OCI-LY7 (cell line): ENCODE data around the gene FBXW11. TPM values are rescaled to one million over a fixed set of nuclear protein-coding genes. Genes with fewer than 3 reads are reported as not detected.

Source experiments
- BruUV-seq: library from RNA; stranded (reverse); fragments of 400-500 nt; replicated peaks from 2 replicates; lab custom pipeline; 2021; lab: Mats Ljungman, UMichigan
- CTCF ChIA-PET: fragments of 300-600 bp; sonication (Branson Sonifier 250); formaldehyde crosslinking; loops from one replicate; lab custom pipeline; 2022; ENCODE audit warnings: antibody characterized with exemption; ENCODE audit not compliant: unreplicated experiment; lab: Charles Lee
- POLR2A ChIA-PET: fragments of 300-600 bp; sonication (Branson Sonifier 250); formaldehyde crosslinking; loops from one replicate; lab custom pipeline; 2022; ENCODE audit warnings: antibody characterized with exemption; lab: Charles Lee
- DNase-seq: peaks from one replicate; pipeline ENCODE4 v3.0.0-alpha.2; 2015; ENCODE audit warnings: low spot score
- H2AFZ ChIP-seq: fragments of 200-600 bp; sonication (generic), shearing (Covaris generic); 2 replicates; pipeline ENCODE4 v1.6.1; 2014; ENCODE audit warnings: mild to moderate bottlenecking, antibody characterized with exemption, low read length, moderate library complexity
- H3K27ac ChIP-seq: fragments of 200-600 bp; sonication (generic); 2 replicates; pipeline ENCODE4 v1.5.1; 2014; ENCODE audit warnings: mixed run types, low read depth, mild to moderate bottlenecking, moderate library complexity, low read length, inconsistent platforms; ENCODE audit not compliant: poor library complexity, severe bottlenecking
- H3K36me3 ChIP-seq: fragments of 200-600 bp; sonication (generic); 2 replicates; pipeline ENCODE4 v1.6.1; 2014; ENCODE audit warnings: mild to moderate bottlenecking, antibody characterized with exemption, low read length, moderate library complexity, mixed read lengths; ENCODE audit not compliant: insufficient read depth
- H3K4me1 ChIP-seq: fragments of 200-600 bp; sonication (generic); 2 replicates; pipeline ENCODE4 v1.5.1; 2014; ENCODE audit warnings: mild to moderate bottlenecking, low read length; ENCODE audit not compliant: insufficient read depth, poor library complexity, severe bottlenecking
- H3K4me2 ChIP-seq: fragments of 200-600 bp; sonication (generic); 2 replicates; pipeline ENCODE4 v1.6.1; 2014; ENCODE audit warnings: mild to moderate bottlenecking, low read length
- H3K4me3 ChIP-seq: fragments of 200-600 bp; sonication (generic); 2 replicates; pipeline ENCODE4 v1.5.1; 2014; ENCODE audit warnings: mild to moderate bottlenecking, low read depth, low read length; ENCODE audit not compliant: poor library complexity, severe bottlenecking
- H3K79me2 ChIP-seq: fragments of 200-600 bp; sonication (generic); 2 replicates; pipeline ENCODE4 v1.6.1; 2016; ENCODE audit warnings: low read depth, mild to moderate bottlenecking, low read length, moderate library complexity, mixed read lengths; ENCODE audit not compliant: insufficient read depth
- H3K9me2 ChIP-seq: fragments of 200-600 bp; sonication (generic); 2 replicates; pipeline ENCODE4 v1.6.1; 2016; ENCODE audit warnings: mild to moderate bottlenecking, low read length, mixed read lengths; ENCODE audit not compliant: insufficient read depth
- H3K9me3 ChIP-seq: fragments of 200-600 bp; sonication (generic); 2 replicates; pipeline ENCODE4 v1.6.1; 2014; ENCODE audit warnings: mild to moderate bottlenecking, mixed run types, low read length, mixed read lengths
- H4K20me1 ChIP-seq: fragments of 200-600 bp; sonication (generic); 2 replicates; pipeline ENCODE4 v1.6.1; 2014; ENCODE audit warnings: mild to moderate bottlenecking, antibody characterized with exemption, low read length, moderate library complexity, mixed read lengths; ENCODE audit not compliant: insufficient read depth
- CTCF ChIP-seq: fragments of 200-600 bp; sonication (generic); conservative IDR thresholded peaks from 2 replicates; pipeline ENCODE4 v1.5.1; 2014; ENCODE audit warnings: mild to moderate bottlenecking, antibody characterized with exemption, low read length, moderate library complexity, mixed read lengths
- EZH2phosphoT487 ChIP-seq: fragments of 200-600 bp; sonication (generic); IDR thresholded peaks from 2 replicates; pipeline ENCODE4 v1.6.1; 2018; ENCODE audit warnings: low read depth, borderline replicate concordance, mild to moderate bottlenecking, mixed run types, antibody characterized with exemption, low read length, moderate library complexity, mixed read lengths
- intact Hi-C: fragments of 100-400 bp; cut with micrococcal nuclease; formaldehyde crosslinking; loops from one replicate; pipeline ENCODE4 v1.10.0; 2022; ENCODE audit not compliant: unreplicated experiment
- total RNA-seq, 2 experiments: library from RNA; depleted of rRNA in 1 of 2; stranded (reverse); fragments of >200 nt in 1 of 2; shearing (Covaris generic) in 1 of 2; gene quantifications; 2 replicates each; pipeline ENCODE4 v1.2.3, GENCODE V29; 2014 to 2022

Gene FBXW11
- total RNA-seq, 2 experiments from 2014 or later, result 33.0 to 51.5 TPM

- H3K9me2 ChIP-seq, result no peaks in the 10 kb centered on the region
- H3K4me1 ChIP-seq, result peaks cover 28% of the 10 kb centered on the region
- H2AFZ ChIP-seq, result no peak overlapping the region
- intact Hi-C loops, result no loop called here
- peaks cover 25% of the 10 kb centered on the region for H3K36me3 ChIP-seq
- no peak for TF ChIP-seq EZH2phosphoT487
- H3K4me2 ChIP-seq, result no peak overlapping the region
- no peak overlapping the region for H3K4me3 ChIP-seq
- CTCF ChIA-PET, result no interaction called here
- BruUV-seq, result no TSS peak
- no peak for DNase-seq
- POLR2A ChIA-PET, result no interaction called here
- H3K79me2 ChIP-seq, result peaks cover 79% of the 10 kb centered on the region
- H4K20me1 ChIP-seq, result no peaks in the 10 kb centered on the region
- peaks cover 26% of the 10 kb centered on the region for H3K9me3 ChIP-seq
- H3K27ac ChIP-seq, result no peak overlapping the region
Measured at GRCh38 chr5:171975262-171975876, 31.1 kb downstream of the FBXW11 start.

- H4K20me1 ChIP-seq, result peaks cover 8% of the 10 kb centered on the region; the same call in 1 of the 2 replicates
Measured at GRCh38 chr5:171970826-171971225, 35.6 kb downstream of the FBXW11 start.

More at GRCh38 chr5:171970826-171971225, 35.6 kb downstream of the FBXW11 start:
- BruUV-seq, result no TSS peak
- Histone ChIP-seq H3K9me2 (no peaks in the 10 kb centered on the region), H3K4me2 (no peak overlapping the region), H3K36me3 (peaks cover 23% of the 10 kb centered on the region), H2AFZ (no peak overlapping the region), H3K4me3 (no peak overlapping the region), H3K9me3 (peaks cover 23% of the 10 kb centered on the region; the same call in 1 of the 2 replicates), H3K4me1 (peaks cover 36% of the 10 kb centered on the region), H3K79me2 (peaks cover 64% of the 10 kb centered on the region), H3K27ac (no peak overlapping the region)
- DNase-seq, result peak; percentile 11
- ChIA-PET CTCF (no interaction called here), POLR2A (interaction anchor here (1.1 kb wide), 1 partner anchor 14 kb away, joined by 3 read pairs; no protein-coding TSS in a partner anchor)
- intact Hi-C loops, result loop anchor here (1.0 kb wide), 1 partner anchor 35 kb away; the partner anchor contains the start of gene FBXW11
- TF ChIP-seq CTCF, result no peak
- no peak for TF ChIP-seq EZH2phosphoT487
